DOHH2 (cell line): Measurements from ENCODE around the gene SPATA31C1.
"Not testable (repeated sequence)": the region's sequence is repeated elsewhere in the genome, so short reads cannot be mapped to it uniquely, and the experiment has no call there.

Source experiments
- H3F3A ChIP-seq: fragments of 200-600 bp; sonication (generic), shearing (Covaris generic); 2 replicates; pipeline ENCODE4 v1.6.0; 2016; ENCODE audit warnings: antibody characterized with exemption, mild to moderate bottlenecking; ENCODE audit not compliant: control insufficient read depth, insufficient read depth
- H3K27ac ChIP-seq: fragments of 200-600 bp; sonication (generic); 2 replicates; pipeline ENCODE4 v1.5.1; 2014; ENCODE audit warnings: low read depth, mild to moderate bottlenecking, low read length, moderate library complexity
- H3K27me3 ChIP-seq: fragments of 200-600 bp; sonication (generic); 2 replicates; pipeline ENCODE4 v1.6.1; 2014; ENCODE audit warnings: mild to moderate bottlenecking, low read length, mixed read lengths; ENCODE audit not compliant: control insufficient read depth
- H3K36me3 ChIP-seq: fragments of 200-600 bp; sonication (generic); 2 replicates; pipeline ENCODE4 v1.6.1; 2014; ENCODE audit warnings: mild to moderate bottlenecking, low read length, moderate library complexity, mixed read lengths; ENCODE audit not compliant: control insufficient read depth
- H3K4me1 ChIP-seq: fragments of 200-600 bp; sonication (generic); 2 replicates; pipeline ENCODE4 v1.6.1; 2014; ENCODE audit warnings: mild to moderate bottlenecking, low read length, mixed read lengths; ENCODE audit not compliant: control insufficient read depth
- H3K4me2 ChIP-seq: fragments of 200-600 bp; sonication (generic); 2 replicates; pipeline ENCODE4 v1.6.0; 2014; ENCODE audit warnings: mild to moderate bottlenecking, low read length, moderate library complexity
- H3K4me3 ChIP-seq: fragments of 200-600 bp; sonication (generic); 2 replicates; pipeline ENCODE4 v1.5.1; 2014; ENCODE audit warnings: mild to moderate bottlenecking, low read length, mixed read lengths
- H3K79me2 ChIP-seq: fragments of 200-600 bp; sonication (generic); 2 replicates; pipeline ENCODE4 v1.6.1; 2014; ENCODE audit warnings: mild to moderate bottlenecking, low read length, mixed read lengths; ENCODE audit not compliant: control insufficient read depth
- H3K9me2 ChIP-seq: fragments of 200-600 bp; sonication (generic); replicated peaks from 2 replicates; pipeline ENCODE4 v1.6.1; 2014; ENCODE audit warnings: mild to moderate bottlenecking, low read length, mixed read lengths; ENCODE audit not compliant: control insufficient read depth
- H3K9me3 ChIP-seq: fragments of 200-600 bp; sonication (generic); 2 replicates; pipeline ENCODE4 v1.6.1; 2014; ENCODE audit warnings: antibody characterized with exemption, low read length, mixed read lengths; ENCODE audit not compliant: control insufficient read depth, insufficient read depth
- H4K20me1 ChIP-seq: fragments of 200-600 bp; sonication (generic); 2 replicates; pipeline ENCODE4 v1.6.0; 2014; ENCODE audit warnings: low read depth, mild to moderate bottlenecking, antibody characterized with exemption, low read length, moderate library complexity; ENCODE audit not compliant: control insufficient read depth, insufficient read depth
- EZH2phosphoT487 ChIP-seq: fragments of 200-600 bp; sonication (generic); IDR thresholded peaks from 2 replicates; pipeline ENCODE4 v1.6.1; 2017; ENCODE audit warnings: borderline replicate concordance, mild to moderate bottlenecking, antibody characterized with exemption, low read length, moderate library complexity, mixed read lengths
- TF ChIP-seq, protein P1 (sequence below): fragments of 200-600 bp; sonication (generic); IDR thresholded peaks from one replicate; pipeline ENCODE4 v1.5.1; 2014; ENCODE audit warnings: antibody characterized with exemption, mild to moderate bottlenecking, low read depth, low read length; ENCODE audit not compliant: poor library complexity, severe bottlenecking

SPATA31C1 gene

DNA sequence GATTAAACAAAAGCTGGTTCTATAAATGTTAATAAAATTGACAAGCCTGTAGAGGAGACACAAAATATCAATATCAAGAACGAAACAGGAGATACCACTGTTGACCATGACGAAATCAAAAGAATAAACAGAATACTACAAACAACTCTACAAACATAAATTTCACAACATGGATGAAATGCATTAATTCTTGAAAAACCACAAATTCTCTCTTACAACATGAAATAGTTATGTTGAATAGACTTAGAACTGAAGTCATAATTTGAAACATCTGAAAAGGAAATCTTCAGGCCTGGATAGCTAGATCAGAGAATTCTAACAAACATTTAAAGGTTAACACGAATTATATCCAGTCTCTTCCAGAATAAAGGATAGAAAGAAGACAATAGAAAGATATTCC is 6.9 kb upstream of the SPATA31C1 start:
- Histone ChIP-seq H3K36me3 (no peaks in the 10 kb centered on the region), H3K27ac (no peak overlapping the region), H3K4me1 (no peaks in the 10 kb centered on the region), H3K9me2 (no peaks in the 10 kb centered on the region), H3K79me2 (no peaks in the 10 kb centered on the region), H3K27me3 (no peaks in the 10 kb centered on the region), H3K4me2 (no peak overlapping the region), H3K4me3 (no peak overlapping the region), H3K9me3 (no peaks in the 10 kb centered on the region), H4K20me1 (no peaks in the 10 kb centered on the region), H3F3A (no peaks in the 10 kb centered on the region)
- TF ChIP-seq, protein P1, sequence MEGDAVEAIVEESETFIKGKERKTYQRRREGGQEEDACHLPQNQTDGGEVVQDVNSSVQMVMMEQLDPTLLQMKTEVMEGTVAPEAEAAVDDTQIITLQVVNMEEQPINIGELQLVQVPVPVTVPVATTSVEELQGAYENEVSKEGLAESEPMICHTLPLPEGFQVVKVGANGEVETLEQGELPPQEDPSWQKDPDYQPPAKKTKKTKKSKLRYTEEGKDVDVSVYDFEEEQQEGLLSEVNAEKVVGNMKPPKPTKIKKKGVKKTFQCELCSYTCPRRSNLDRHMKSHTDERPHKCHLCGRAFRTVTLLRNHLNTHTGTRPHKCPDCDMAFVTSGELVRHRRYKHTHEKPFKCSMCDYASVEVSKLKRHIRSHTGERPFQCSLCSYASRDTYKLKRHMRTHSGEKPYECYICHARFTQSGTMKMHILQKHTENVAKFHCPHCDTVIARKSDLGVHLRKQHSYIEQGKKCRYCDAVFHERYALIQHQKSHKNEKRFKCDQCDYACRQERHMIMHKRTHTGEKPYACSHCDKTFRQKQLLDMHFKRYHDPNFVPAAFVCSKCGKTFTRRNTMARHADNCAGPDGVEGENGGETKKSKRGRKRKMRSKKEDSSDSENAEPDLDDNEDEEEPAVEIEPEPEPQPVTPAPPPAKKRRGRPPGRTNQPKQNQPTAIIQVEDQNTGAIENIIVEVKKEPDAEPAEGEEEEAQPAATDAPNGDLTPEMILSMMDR = no peak
- TF ChIP-seq EZH2phosphoT487 = no peak

DNA sequence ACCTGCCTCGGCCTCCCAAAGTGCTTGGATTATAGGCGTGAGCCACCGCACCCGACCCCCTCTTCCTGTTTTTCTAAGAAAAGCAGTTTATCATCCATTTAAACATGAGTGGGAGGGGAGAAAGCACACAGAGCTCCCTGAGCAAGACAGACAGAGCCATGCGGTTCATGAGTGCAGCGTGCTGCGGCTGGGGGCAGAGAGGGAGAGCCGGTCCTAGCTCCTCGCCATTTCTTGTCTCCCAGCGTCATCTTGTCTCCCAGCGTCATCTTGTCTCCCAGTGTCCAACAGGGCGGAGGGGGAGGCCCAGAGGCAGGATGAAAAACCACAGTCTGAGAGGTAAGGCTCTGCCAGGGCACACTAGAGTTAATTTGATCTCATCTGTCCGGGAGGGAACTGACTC is 1.3 kb downstream of the SPATA31C1 start:
- H3K4me2 ChIP-seq, H3F3A ChIP-seq, H3K4me3 ChIP-seq, H3K27me3 ChIP-seq, H3K79me2 ChIP-seq, H3K9me2 ChIP-seq, H3K9me3 ChIP-seq, H4K20me1 ChIP-seq, H3K4me1 ChIP-seq, H3K27ac ChIP-seq, H3K36me3 ChIP-seq: not testable (repeated sequence)

DNA sequence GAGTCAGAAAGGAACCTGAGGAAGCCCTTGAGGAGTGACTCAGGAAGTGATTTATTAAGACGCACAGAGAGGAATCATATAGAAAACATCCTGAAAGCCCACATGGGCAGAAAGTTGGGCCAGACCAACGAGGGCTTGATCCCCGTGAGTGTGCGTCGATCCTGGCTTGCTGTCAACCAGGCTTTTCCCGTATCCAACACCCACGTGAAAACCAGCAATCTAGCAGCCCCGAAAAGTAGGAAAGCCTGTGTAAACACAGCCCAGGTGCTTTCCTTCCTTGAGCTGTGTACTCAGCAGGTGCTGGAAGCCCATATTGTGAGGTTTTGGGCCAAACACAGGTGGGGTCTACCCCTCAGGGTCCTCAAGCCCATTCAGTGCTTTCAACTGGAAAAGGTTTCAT is 3.8 kb downstream of the SPATA31C1 start:
- H3K4me1 ChIP-seq, H3K27ac ChIP-seq, H3F3A ChIP-seq, H3K27me3 ChIP-seq, H3K9me3 ChIP-seq, H3K79me2 ChIP-seq, H4K20me1 ChIP-seq, H3K9me2 ChIP-seq, H3K4me3 ChIP-seq, H3K36me3 ChIP-seq, H3K4me2 ChIP-seq: not testable (repeated sequence)

DNA sequence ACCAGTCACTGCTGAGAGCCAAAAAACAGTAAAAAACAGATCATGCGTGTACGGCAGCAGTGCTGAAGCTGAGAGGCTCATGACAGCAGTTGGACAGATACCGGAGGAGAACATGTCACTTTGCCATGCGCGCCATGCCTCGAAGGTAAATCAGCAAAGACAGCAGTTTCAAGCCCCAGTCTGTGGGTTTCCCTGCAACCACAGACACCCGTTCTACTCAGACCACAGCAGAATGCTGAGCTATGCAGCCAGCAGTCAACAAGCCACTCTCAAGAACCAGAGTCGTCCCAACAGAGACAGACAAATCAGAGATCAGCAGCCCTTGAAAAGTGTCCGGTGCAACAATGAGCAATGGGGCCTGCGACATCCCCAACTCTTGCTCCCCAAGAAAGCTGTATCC is 5.2 kb downstream of the SPATA31C1 start:
- not testable (repeated sequence) for H3K79me2 ChIP-seq, H4K20me1 ChIP-seq, H3K4me1 ChIP-seq, H3F3A ChIP-seq, H3K27me3 ChIP-seq, H3K4me3 ChIP-seq, H3K9me2 ChIP-seq, H3K9me3 ChIP-seq, H3K4me2 ChIP-seq, H3K27ac ChIP-seq, H3K36me3 ChIP-seq

DNA sequence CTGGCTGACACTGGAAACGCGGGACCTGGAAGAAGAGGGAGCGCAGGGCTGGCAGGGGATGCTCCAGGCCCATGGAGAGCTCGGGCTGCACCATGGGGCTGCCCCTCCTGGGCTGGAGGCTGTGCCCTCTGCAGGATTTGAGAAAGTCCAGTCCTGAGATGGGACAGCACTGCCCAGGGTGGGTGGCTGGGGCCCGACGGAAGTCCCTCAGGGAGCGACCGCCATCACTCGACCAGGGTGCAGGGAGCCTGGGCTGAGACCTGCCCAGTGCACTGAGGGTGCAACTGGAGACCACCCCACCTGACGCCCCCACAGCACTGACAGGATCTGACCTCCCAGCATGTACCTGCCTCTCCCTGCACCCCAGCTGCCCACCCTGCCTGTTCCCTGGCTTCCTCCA is 7.1 kb downstream of the SPATA31C1 start:
- not testable (repeated sequence) for H3K36me3 ChIP-seq, H3K9me3 ChIP-seq, H3K27ac ChIP-seq, H4K20me1 ChIP-seq, H3K9me2 ChIP-seq, H3K27me3 ChIP-seq, H3K4me1 ChIP-seq, H3K4me2 ChIP-seq, H3F3A ChIP-seq, H3K79me2 ChIP-seq, H3K4me3 ChIP-seq

DNA sequence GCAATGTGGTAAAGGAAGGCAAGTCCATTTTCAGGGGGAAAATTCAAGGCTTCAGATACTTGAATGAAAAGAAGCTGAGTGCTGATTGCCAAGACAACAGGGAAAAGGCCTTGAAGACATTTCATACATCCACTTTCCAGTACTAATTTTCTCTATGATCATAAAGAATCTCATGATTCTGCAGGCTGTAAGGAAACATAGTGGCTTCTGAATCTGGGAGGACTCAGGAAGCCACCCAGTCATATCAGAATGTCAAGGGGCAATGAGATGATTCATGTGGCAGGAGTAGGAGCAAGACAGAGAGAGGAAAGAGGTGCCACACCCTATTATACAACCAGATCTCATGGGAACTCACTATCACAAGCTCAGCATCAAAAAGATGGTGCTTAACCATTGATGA is 11.4 kb downstream of the SPATA31C1 start:
- not testable (repeated sequence) for H3K4me2 ChIP-seq, H3K9me2 ChIP-seq, H3K27me3 ChIP-seq, H3K36me3 ChIP-seq, H3K79me2 ChIP-seq, H3K4me3 ChIP-seq, H3F3A ChIP-seq, H4K20me1 ChIP-seq, H3K9me3 ChIP-seq, H3K4me1 ChIP-seq, H3K27ac ChIP-seq

DNA sequence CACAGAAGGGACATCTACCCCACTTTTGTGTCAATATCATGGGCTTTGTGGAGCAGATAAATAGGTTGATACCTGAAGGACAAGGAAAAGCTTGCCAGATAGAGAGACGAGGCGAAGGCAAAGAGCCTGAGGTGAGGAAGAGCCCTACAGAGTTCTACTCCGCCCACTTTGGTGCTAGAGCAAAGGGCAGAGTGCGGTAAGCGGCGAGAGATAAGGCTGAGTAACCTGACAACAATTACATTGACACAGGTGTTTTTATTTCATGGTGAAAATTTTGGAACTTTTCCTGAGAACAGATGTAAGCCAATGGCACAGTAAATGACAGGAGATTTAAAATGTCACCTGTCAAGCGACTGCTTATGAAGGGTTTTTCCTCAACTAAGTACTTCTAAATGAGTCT is 16.7 kb downstream of the SPATA31C1 start:
- not testable (repeated sequence) for H3K27ac ChIP-seq, H3K36me3 ChIP-seq, H3K27me3 ChIP-seq, H3K4me2 ChIP-seq, H3K79me2 ChIP-seq, H3K9me3 ChIP-seq, H4K20me1 ChIP-seq, H3K9me2 ChIP-seq, H3F3A ChIP-seq, H3K4me1 ChIP-seq, H3K4me3 ChIP-seq

DNA sequence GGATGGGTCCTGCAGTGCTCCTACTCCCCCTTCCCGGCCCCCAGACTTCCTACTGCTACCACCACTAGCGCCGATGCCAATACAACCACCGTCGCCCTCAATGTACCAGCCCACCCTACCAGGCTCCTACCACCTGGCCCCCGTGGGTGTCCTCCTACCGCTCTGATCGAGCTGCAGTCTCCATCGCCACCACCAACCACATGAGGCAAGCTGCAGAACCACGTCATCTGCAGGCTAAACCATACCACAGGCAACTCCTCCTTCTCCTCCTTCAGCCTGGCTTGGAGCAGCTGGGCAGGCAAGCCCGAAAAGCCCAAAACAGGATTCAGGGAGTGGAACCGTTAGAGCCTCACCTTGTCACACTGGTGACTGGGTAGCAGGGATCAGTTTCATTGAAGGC is 19.6 kb downstream of the SPATA31C1 start:
- not testable (repeated sequence) for H3K9me3 ChIP-seq, H3F3A ChIP-seq, H3K4me2 ChIP-seq, H3K27me3 ChIP-seq, H4K20me1 ChIP-seq, H3K4me3 ChIP-seq, H3K27ac ChIP-seq, H3K9me2 ChIP-seq, H3K4me1 ChIP-seq, H3K36me3 ChIP-seq, H3K79me2 ChIP-seq
